ENCODE results near the gene ADSS1.

Gene ADSS1

GRCh38 chr14:104784846-104785707 lies 61.0 kb downstream of the ADSS1 start:
- DNase-seq, result no peak

GRCh38 chr14:104785708-104786080 lies 61.7 kb downstream of the ADSS1 start:
- no peak for DNase-seq

- DNase-seq, result no peak
These were observed 62.1 kb downstream of the ADSS1 start for GRCh38 chr14:104786091-104786586.

GRCh38 chr14:104786726-104787675 lies 63.0 kb downstream of the ADSS1 start:
- no peak for DNase-seq

GRCh38 chr14:104787736-104788135 lies 63.7 kb downstream of the ADSS1 start:
- DNase-seq, result no peak

GRCh38 chr14:104788161-104788818 lies 64.3 kb downstream of the ADSS1 start:
- no peak for DNase-seq

- no peak for DNase-seq
These were observed 65.0 kb downstream of the ADSS1 start for GRCh38 chr14:104788873-104789663.

GRCh38 chr14:104789752-104790743 lies 66.0 kb downstream of the ADSS1 start:
- no peak for DNase-seq

GRCh38 chr14:104791425-104791824 lies 67.4 kb downstream of the ADSS1 start:
- no peak for DNase-seq

GRCh38 chr14:104792101-104792884 lies 68.3 kb downstream of the ADSS1 start:
- DNase-seq, result no peak

GRCh38 chr14:104792945-104793702 lies 69.1 kb downstream of the ADSS1 start:
- no peak for DNase-seq

GRCh38 chr14:104793703-104793959 lies 69.6 kb downstream of the ADSS1 start:
- no peak for DNase-seq

- peak; percentile 62 for DNase-seq
These were observed 70.1 kb downstream of the ADSS1 start for GRCh38 chr14:104794099-104794498.

GRCh38 chr14:104794631-104794992 lies 70.6 kb downstream of the ADSS1 start:
- no peak for DNase-seq

- DNase-seq, result no peak
These were observed 71.2 kb downstream of the ADSS1 start, which contains the start of gene AKT1 for GRCh38 chr14:104794993-104795780. TSS of gene AKT1 (minus strand) at chr14:104795748. CDS start at chr14:104792643, 3,105 bp downstream.

GRCh38 chr14:104795781-104796686 lies 72.0 kb downstream of the ADSS1 start:
- peak; percentile 52 for DNase-seq

- no peak for DNase-seq
These were observed 72.7 kb downstream of the ADSS1 start for GRCh38 chr14:104796687-104797081.
